K562 (cell line): Measurements from ENCODE around the gene ARSI. TPM values are rescaled to one million over a fixed set of nuclear protein-coding genes. Genes with fewer than 3 reads are reported as not detected.
A peak's percentile ranks its signal among the peaks of the same experiment; 100 is the strongest.

Source experiments
- ATAC-seq: fragments of 200-7000 bp; cut with Tn5 transposase; 3 replicates; pipeline ENCODE4 v1.9.1; 2020; ENCODE audit warnings: moderate library complexity
- BruUV-seq: library from RNA; stranded (reverse); fragments of 400-500 nt; replicated peaks from 2 replicates; lab custom pipeline; 2021; lab: Mats Ljungman, UMichigan
- CTCF ChIA-PET: fragments of 300-600 bp; formaldehyde crosslinking; extraction: SDS; loops from one replicate; lab custom pipeline; 2021; ENCODE audit warnings: low intra/inter-chr PET ratio; lab: Yijun Ruan, JAX
- POLR2A ChIA-PET: fragments of 300-600, 350-650 bp; sonication (Branson Sonifier 250); formaldehyde crosslinking; extraction: SDS; loops from one replicate; lab custom pipeline; 2021; ENCODE audit warnings: antibody characterized with exemption, inconsistent platforms; lab: Yijun Ruan, JAX
- DNase-seq, 4 experiments: peaks; one replicate each; pipeline versions ENCODE4 v3.0.0 to v3.0.0-alpha.2; 2011 to 2018; ENCODE audit warnings: low spot score in 3 of 4, mixed read lengths in 3 of 4; ENCODE audit errors: extremely low read depth in 1 of 4
- FAIRE-seq: peaks from 2 replicates; lab custom pipeline; 2011; peaks lifted over from hg19 to GRCh38; lab: Jason Lieb, UNC
- H2AFZ ChIP-seq: 2 replicates; pipeline ENCODE4 v1.6.0; 2011; ENCODE audit warnings: low read depth, low read length, control low read depth, inconsistent platforms
- H3K27ac ChIP-seq: fragments of 200-600 bp; 3 replicates; pipeline ENCODE4 v1.8.0; 2011; ENCODE audit warnings: low read depth, mild to moderate bottlenecking, control low read depth, inconsistent platforms, low read length, moderate library complexity, mixed read lengths; ENCODE audit errors: extremely low read depth
- H3K27me3 ChIP-seq, 2 experiments: fragments of 300-600 bp in 1 of 2; 2 replicates in 1 of 2; 3 replicates in 1 of 2; pipeline versions ENCODE4 v1.6.0 to v1.8.0; 2011; ENCODE audit warnings: inconsistent platforms in 2 of 2, low read length in 2 of 2, mild to moderate bottlenecking in 1 of 2, mixed read lengths in 1 of 2, moderate library complexity in 1 of 2; ENCODE audit not compliant: control insufficient read depth in 2 of 2, insufficient read depth in 2 of 2
- H3K36me3 ChIP-seq: fragments of 300-600 bp; 3 replicates; pipeline ENCODE4 v1.8.0; 2011; ENCODE audit warnings: mild to moderate bottlenecking, low read length, inconsistent platforms; ENCODE audit not compliant: control insufficient read depth, insufficient read depth
- H3K4me1 ChIP-seq, 2 experiments: fragments of 200-600 bp in 1 of 2; replicated peaks in 1 of 2; 2 replicates in 1 of 2; 3 replicates in 1 of 2; pipeline versions ENCODE4 v1.5.1 to v1.8.0; 2011; ENCODE audit warnings: inconsistent platforms in 2 of 2, low read length in 2 of 2, mild to moderate bottlenecking in 1 of 2, mixed read lengths in 1 of 2, moderate library complexity in 1 of 2; ENCODE audit not compliant: control insufficient read depth in 2 of 2, insufficient read depth in 2 of 2
- H3K4me2 ChIP-seq: 2 replicates; pipeline ENCODE4 v1.6.1; 2011; ENCODE audit warnings: low read length, control low read depth, inconsistent platforms, mixed read lengths; ENCODE audit not compliant: insufficient read depth
- H3K4me3 ChIP-seq: fragments of 200-600 bp; sonication (generic), shearing (Covaris generic); 2 replicates; pipeline ENCODE4 v1.5.1; 2016; ENCODE audit warnings: control low read depth, inconsistent platforms
- H3K79me2 ChIP-seq: fragments of 200-600 bp; 3 replicates; pipeline ENCODE4 v1.8.0; 2011; ENCODE audit warnings: low read length, inconsistent platforms; ENCODE audit not compliant: control insufficient read depth, insufficient read depth
- H3K9ac ChIP-seq, 2 experiments: 2 replicates each; pipeline versions ENCODE4 v1.6.0 to v1.6.1; 2011; ENCODE audit warnings: low read depth in 2 of 2, low read length in 2 of 2, control low read depth in 1 of 2, inconsistent platforms in 1 of 2, mild to moderate bottlenecking in 1 of 2, mixed read lengths in 1 of 2; ENCODE audit not compliant: insufficient read depth in 1 of 2
- H3K9me1 ChIP-seq: one replicate; pipeline ENCODE4 v1.6.0; 2011; ENCODE audit warnings: inconsistent platforms, mild to moderate bottlenecking, low read length, moderate library complexity; ENCODE audit not compliant: control insufficient read depth, insufficient read depth
- H3K9me3 ChIP-seq: replicated peaks from 2 replicates; pipeline ENCODE4 v1.5.1; 2011; ENCODE audit warnings: low read depth, low read length, inconsistent platforms; ENCODE audit not compliant: control insufficient read depth, insufficient read depth
- H4K20me1 ChIP-seq: replicated peaks from 2 replicates; pipeline ENCODE4 v1.6.1; 2011; ENCODE audit warnings: low read length, inconsistent platforms, mixed read lengths; ENCODE audit not compliant: control insufficient read depth, insufficient read depth
- ATF1 ChIP-seq, 2 experiments: fragments of 450-650 bp in 1 of 2; IDR thresholded peaks; 2 replicates each; pipeline ENCODE4 v1.6.1; 2016; ENCODE audit warnings: missing compliant biosample characterization in 1 of 2, missing genetic modification characterization in 1 of 2
- CC2D1A ChIP-seq: fragments of 450-650 bp; IDR thresholded peaks from 2 replicates; pipeline ENCODE4 v1.6.1; 2017; ENCODE audit warnings: mild to moderate bottlenecking
- CCNT2 ChIP-seq: IDR thresholded peaks from 2 replicates; pipeline ENCODE4 v1.6.1; 2011; ENCODE audit warnings: borderline replicate concordance, low read depth, mild to moderate bottlenecking, moderate library complexity, mixed read lengths, low read length; ENCODE audit not compliant: insufficient read length; ENCODE audit errors: extremely low read depth
- MBD2 ChIP-seq: sonication (generic); IDR thresholded peaks from 2 replicates; pipeline ENCODE4 v1.6.1; 2016; ENCODE audit warnings: low read depth, borderline replicate concordance
- MEF2D ChIP-seq: conservative IDR thresholded peaks from 2 replicates; pipeline ENCODE4 v1.6.1; 2016; ENCODE audit warnings: low read depth, missing genetic modification characterization, missing compliant biosample characterization
- PATZ1 ChIP-seq: fragments of 250-450 bp; sonication (Bioruptor Pico); IDR thresholded peaks from 2 replicates; pipeline ENCODE4 v1.5.0; 2020; ENCODE audit warnings: mild to moderate bottlenecking, borderline replicate concordance
- POU5F1 ChIP-seq: fragments of 150-350 bp; IDR thresholded peaks from 2 replicates; pipeline ENCODE4 v1.6.1; 2014; ENCODE audit warnings: borderline replicate concordance, low read length, low read depth, mild to moderate bottlenecking; ENCODE audit not compliant: partially characterized antibody
- RBFOX2 ChIP-seq: fragments of 200-400 bp; formaldehyde crosslinking; IDR thresholded peaks from 2 replicates; pipeline ENCODE4 v1.6.1; 2017; ENCODE audit warnings: low read depth, mild to moderate bottlenecking, low read length, moderate library complexity
- RFX1 ChIP-seq: fragments of 450-650 bp; IDR thresholded peaks from 2 replicates; pipeline ENCODE4 v1.6.1; 2016; ENCODE audit warnings: mild to moderate bottlenecking, moderate library complexity
- SAFB ChIP-seq: fragments of 200-400 bp; formaldehyde crosslinking; IDR thresholded peaks from 2 replicates; pipeline ENCODE4 v1.6.1; 2017; ENCODE audit warnings: low read depth, low read length, borderline replicate concordance
- SNAPC5 ChIP-seq: fragments of 250-450 bp; sonication (Bioruptor Pico); IDR thresholded peaks from 2 replicates; pipeline ENCODE4 v1.8.0; 2021; ENCODE audit warnings: moderate library complexity, mild to moderate bottlenecking, inconsistent platforms
- SUPT5H ChIP-seq: fragments of 450-650 bp; IDR thresholded peaks from 2 replicates; pipeline ENCODE4 v1.6.1; 2016
- THAP12 ChIP-seq: fragments of 250-450 bp; sonication (Bioruptor Pico); IDR thresholded peaks from 2 replicates; pipeline ENCODE4 v1.9.0; 2021; ENCODE audit warnings: mild to moderate bottlenecking, inconsistent platforms
- ZNF239 ChIP-seq: fragments of 250-450 bp; sonication (Bioruptor Pico); IDR thresholded peaks from 2 replicates; pipeline ENCODE4 v1.4.0; 2020; ENCODE audit warnings: mild to moderate bottlenecking
- ZNF449 ChIP-seq: fragments of 250-450 bp; sonication (Bioruptor Pico); IDR thresholded peaks from 2 replicates; pipeline ENCODE4 v1.8.0; 2022; ENCODE audit warnings: moderate library complexity, mild to moderate bottlenecking, inconsistent platforms
- WGBS: fragments of 100-300 bp; shearing (Covaris generic); methylation state at CpG from one replicate; pipeline ENCODE4 v1.1.6; 2016; ENCODE audit warnings: low coverage, mixed read lengths; ENCODE audit not compliant: insufficient coverage; ENCODE audit errors: missing lambda C conversion rate; 5-methylcytosine and 5-hydroxymethylcytosine counted together
- in situ Hi-C: fragments of 300-500 bp; cut with MboI; formaldehyde crosslinking; loops from 4 replicates; pipeline ENCODE4 v1.15.0; 2018; ENCODE audit warnings: inconsistent platforms, mixed read lengths
- intact Hi-C: fragments of 100-400 bp; cut with micrococcal nuclease; formaldehyde crosslinking; loops from 2 replicates; pipeline ENCODE4 v1.14.2; 2022
- polyA plus RNA-seq, 8 experiments: library from polyadenylated mRNA; depleted of rRNA in 4 of 8; stranded (reverse) in 5 of 8; unstranded in 3 of 8; fragments of >200 nt; fragmentation: Nextera tagmentation in 2 of 8; fragmentation: Illumina TruSeq in 1 of 8; extraction: Ambion mirVana in 2 of 8; extraction: Trizol in 1 of 8; gene quantifications; 2 replicates each; pipeline versions ENCODE4 v1.2.1 to v1.2.3, GENCODE V29; 2011 to 2014; ENCODE audit warnings: inconsistent platforms in 1 of 8, missing spikeins in 1 of 8
- total RNA-seq, 7 experiments: library from RNA; depleted of rRNA in 6 of 7; stranded (reverse); fragments of >200 nt in 6 of 7; fragmentation: Illumina TruSeq in 2 of 7; extraction: Trizol in 2 of 7; gene quantifications; 2 replicates each; pipeline versions ENCODE4 v1.2.1 to v1.2.3, GENCODE V29; 2011 to 2021; ENCODE audit warnings: low replicate concordance in 1 of 7
- TF ChIP-seq, protein P1 (sequence below), 3 experiments: fragments of 200-800 bp in 1 of 3; sonication (Bioruptor generic) in 1 of 3; sonication (generic) in 1 of 3; formaldehyde crosslinking in 1 of 3; IDR thresholded peaks; 2 replicates each; pipeline versions ENCODE4 v1.6.1 to v1.8.0; 2016 to 2022; ENCODE audit warnings: mild to moderate bottlenecking in 2 of 3, missing compliant biosample characterization in 2 of 3, missing genetic modification characterization in 2 of 3, missing genetic modification reagents in 1 of 3

Gene ARSI
- total and polyA plus RNA-seq, 9 of the 15 experiments (the other 6 are each of a cell fraction or from before 2014, with no cell fraction given) = 0.04 to 0.07 TPM; not detected in 7

GRCh38 chr5:150271296-150271692 lies 31.4 kb downstream of the ARSI start:
- H3K27ac ChIP-seq = no peak overlapping the region
- no TSS peak for BruUV-seq
- CTCF ChIA-PET = no interaction called here
- H3K79me2 ChIP-seq = no peaks in the 10 kb centered on the region
- ATAC-seq (peak; percentile 19; the same call in 1 of the 3 replicates), FAIRE-seq (no peak), DNase-seq (no peak)
- no peaks in the 10 kb centered on the region for H3K9me1 ChIP-seq
- H3K4me3 ChIP-seq = no peak overlapping the region
- no peaks in the 10 kb centered on the region for H3K9me3 ChIP-seq
- POLR2A ChIA-PET = no interaction called here
- intact Hi-C loops (no loop called here), in situ Hi-C loops (loop anchor here (5.0 kb wide), 1 partner anchor 76 kb away; no protein-coding TSS in a partner anchor)
- no peak overlapping the region for H3K9ac ChIP-seq
- 14% methylated on average over 8 of the region's 8 CpGs for WGBS
- H3K27me3 ChIP-seq = peaks cover 24 to 64% of the 10 kb centered on the region in 2 experiments; a peak in 4 of 5 replicates
- H2AFZ ChIP-seq = no peak overlapping the region
- no peaks in the 10 kb centered on the region for H3K4me1 ChIP-seq
- no peaks in the 10 kb centered on the region for H3K36me3 ChIP-seq
- no peak overlapping the region for H3K4me2 ChIP-seq
- H4K20me1 ChIP-seq = no peaks in the 10 kb centered on the region
- TF ChIP-seq ZNF449 (CRISPR knock-in tag) (no peak), SNAPC5 (no peak), THAP12 (CRISPR knock-in tag) (no peak), CC2D1A (no peak), MEF2D (tag) (no peak), SUPT5H (no peak), POU5F1 (no peak), PATZ1 (CRISPR knock-in tag) (no peak), RBFOX2 (no peak), CCNT2 (no peak), MBD2 (no peak), RFX1 (no peak), ATF1 (CRISPR knock-in tag; IDR thresholded peaks at IDR 0.05) (no peak), ATF1 (tag; IDR thresholded peaks at IDR 0.05) (no peak), ZNF239 (CRISPR knock-in tag) (no peak), SAFB (no peak)
- TF ChIP-seq, protein P1, sequence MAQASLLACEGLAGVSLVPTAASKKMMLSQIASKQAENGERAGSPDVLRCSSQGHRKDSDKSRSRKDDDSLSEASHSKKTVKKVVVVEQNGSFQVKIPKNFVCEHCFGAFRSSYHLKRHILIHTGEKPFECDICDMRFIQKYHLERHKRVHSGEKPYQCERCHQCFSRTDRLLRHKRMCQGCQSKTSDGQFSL (CRISPR knock-in tag; IDR thresholded peaks at IDR 0.05) = no peak
- TF ChIP-seq, protein P1 (tag; IDR thresholded peaks at IDR 0.05) = no peak
